K562 (cell line): ENCODE measurements around the gene AFDN. TPM values are rescaled to one million over a fixed set of nuclear protein-coding genes. Genes with fewer than 3 reads are reported as not detected.

ENCODE experiments used
- ARID3A ChIP-seq: IDR thresholded peaks from 2 replicates; pipeline ENCODE4 v1.6.1; 2012; ENCODE audit warnings: low read depth, low read length, improper control_type of control experiment, borderline replicate concordance
- ATF1 ChIP-seq, 2 experiments: fragments of 450-650 bp in 1 of 2; IDR thresholded peaks; 2 replicates each; pipeline ENCODE4 v1.6.1; 2016; ENCODE audit warnings: missing compliant biosample characterization in 1 of 2, missing genetic modification characterization in 1 of 2
- ELF2 ChIP-seq: fragments of 250-450 bp; sonication (Bioruptor Pico); IDR thresholded peaks from 2 replicates; pipeline ENCODE4 v1.5.0; 2021; ENCODE audit warnings: mild to moderate bottlenecking
- FUS ChIP-seq: fragments of 200-400 bp; formaldehyde crosslinking; optimal IDR thresholded peaks from 2 replicates; pipeline ENCODE3; 2017; ENCODE audit warnings: low read depth, low read length
- HDAC2 ChIP-seq: fragments of 450-650 bp; IDR thresholded peaks from 2 replicates; pipeline ENCODE4 v1.6.1; 2016; ENCODE audit warnings: mild to moderate bottlenecking
- HMBOX1 ChIP-seq: sonication (generic); IDR thresholded peaks from 2 replicates; pipeline ENCODE4 v1.6.1; 2016
- JUNB ChIP-seq: fragments of 450-650 bp; formaldehyde crosslinking; conservative IDR thresholded peaks from 2 replicates; pipeline ENCODE4 v1.4.0; 2020; ENCODE audit warnings: mild to moderate bottlenecking
- LCOR ChIP-seq: sonication (generic); formaldehyde crosslinking; IDR thresholded peaks from 2 replicates; pipeline ENCODE4 v1.8.0; 2022; ENCODE audit warnings: mild to moderate bottlenecking, missing genetic modification reagents
- MEF2A ChIP-seq: IDR thresholded peaks from 2 replicates; pipeline ENCODE4 v1.6.1; 2011; ENCODE audit warnings: low read depth, mild to moderate bottlenecking, low read length, moderate library complexity; ENCODE audit not compliant: control insufficient read depth
- NCOA1 ChIP-seq: fragments of 450-650 bp; IDR thresholded peaks from 2 replicates; pipeline ENCODE4 v1.6.1; 2016; ENCODE audit warnings: low read depth
- NFATC3 ChIP-seq: fragments of 450-650 bp; IDR thresholded peaks from 2 replicates; pipeline ENCODE4 v1.6.1; 2017; ENCODE audit warnings: mild to moderate bottlenecking
- NFE2 ChIP-seq: IDR thresholded peaks from 2 replicates; pipeline ENCODE4 v1.6.1; 2014; ENCODE audit warnings: antibody characterized with exemption, low read depth
- NR2C2 ChIP-seq, 2 experiments: fragments of 200-800 bp in 1 of 2; sonication (Bioruptor generic) in 1 of 2; sonication (generic) in 1 of 2; formaldehyde crosslinking in 1 of 2; IDR thresholded peaks; 2 replicates each; pipeline versions ENCODE4 v1.6.1 to v1.8.0; 2016 to 2022; ENCODE audit warnings: mild to moderate bottlenecking in 1 of 2, missing compliant biosample characterization in 1 of 2, missing genetic modification characterization in 1 of 2, missing genetic modification reagents in 1 of 2
- NRF1 ChIP-seq, 2 experiments: fragments of 450-650 bp; IDR thresholded peaks in 1 of 2; conservative IDR thresholded peaks in 1 of 2; 2 replicates each; pipeline ENCODE4 v1.6.1; 2014; ENCODE audit warnings: mild to moderate bottlenecking in 2 of 2
- PCBP2 ChIP-seq: fragments of 200-400 bp; formaldehyde crosslinking; IDR thresholded peaks from 2 replicates; pipeline ENCODE4 v1.6.1; 2018; ENCODE audit warnings: low read length, low read depth, mild to moderate bottlenecking, moderate library complexity; ENCODE audit not compliant: poor library complexity, severe bottlenecking
- RBFOX2 ChIP-seq: fragments of 200-400 bp; formaldehyde crosslinking; IDR thresholded peaks from 2 replicates; pipeline ENCODE4 v1.6.1; 2017; ENCODE audit warnings: low read depth, mild to moderate bottlenecking, low read length, moderate library complexity
- RBM39 ChIP-seq: fragments of 200-400 bp; formaldehyde crosslinking; optimal IDR thresholded peaks from 2 replicates; pipeline ENCODE3; 2018; ENCODE audit warnings: low read depth, low read length
- RCOR1 ChIP-seq, 2 experiments: IDR thresholded peaks; 2 replicates each; pipeline ENCODE4 v1.6.1; 2012; ENCODE audit warnings: low read depth in 2 of 2, low read length in 2 of 2, borderline replicate concordance in 1 of 2, improper control_type of control experiment in 1 of 2
- SMAD3 ChIP-seq: fragments of 450-650 bp; formaldehyde crosslinking; conservative IDR thresholded peaks from 2 replicates; pipeline ENCODE4 v1.4.0; 2020; ENCODE audit warnings: mild to moderate bottlenecking
- SPI1 ChIP-seq: IDR thresholded peaks from 2 replicates; pipeline ENCODE4 v1.6.1; 2011; ENCODE audit warnings: low read depth, low read length, control low read depth, borderline replicate concordance
- STAT5A ChIP-seq: IDR thresholded peaks from 2 replicates; pipeline ENCODE4 v1.6.1; 2012; ENCODE audit warnings: low read length, inconsistent platforms, borderline replicate concordance
- TAF9B ChIP-seq: fragments of 450-650 bp; IDR thresholded peaks from 2 replicates; pipeline ENCODE4 v1.6.1; 2018; ENCODE audit warnings: mild to moderate bottlenecking; ENCODE audit not compliant: partially characterized antibody
- ZFX ChIP-seq: sonication (generic); formaldehyde crosslinking; IDR thresholded peaks from 2 replicates; pipeline ENCODE4 v1.8.0; 2022; ENCODE audit warnings: mild to moderate bottlenecking, missing genetic modification reagents, moderate library complexity
- ZNF316 ChIP-seq: fragments of 450-650 bp; IDR thresholded peaks from 2 replicates; pipeline ENCODE4 v1.6.1; 2016
- ZNF347 ChIP-seq: fragments of 450-650 bp; formaldehyde crosslinking; IDR thresholded peaks from 2 replicates; pipeline ENCODE4 v1.4.0; 2020; ENCODE audit warnings: low read depth, mild to moderate bottlenecking, moderate library complexity
- ZNF449 ChIP-seq: fragments of 250-450 bp; sonication (Bioruptor Pico); IDR thresholded peaks from 2 replicates; pipeline ENCODE4 v1.8.0; 2022; ENCODE audit warnings: moderate library complexity, mild to moderate bottlenecking, inconsistent platforms
- polyA plus RNA-seq, 8 experiments: library from polyadenylated mRNA; depleted of rRNA in 4 of 8; stranded (reverse) in 5 of 8; unstranded in 3 of 8; fragments of >200 nt; fragmentation: Nextera tagmentation in 2 of 8; fragmentation: Illumina TruSeq in 1 of 8; extraction: Ambion mirVana in 2 of 8; extraction: Trizol in 1 of 8; gene quantifications; 2 replicates each; pipeline versions ENCODE4 v1.2.1 to v1.2.3, GENCODE V29; 2011 to 2014; ENCODE audit warnings: inconsistent platforms in 1 of 8, missing spikeins in 1 of 8
- total RNA-seq, 7 experiments: library from RNA; depleted of rRNA in 6 of 7; stranded (reverse); fragments of >200 nt in 6 of 7; fragmentation: Illumina TruSeq in 2 of 7; extraction: Trizol in 2 of 7; gene quantifications; 2 replicates each; pipeline versions ENCODE4 v1.2.1 to v1.2.3, GENCODE V29; 2011 to 2021; ENCODE audit warnings: low replicate concordance in 1 of 7

The AFDN gene
- total and polyA plus RNA-seq, 9 of the 15 experiments (the other 6 are each of a cell fraction or from before 2014, with no cell fraction given), result 7.2 to 129 (median 105) TPM

GRCh38 chr6:167855825-167856425 is 29.2 kb downstream of the AFDN start (continued):
- peak; percentile 29; the same call in 1 of the 2 replicates for TF ChIP-seq RBFOX2
- TF ChIP-seq TAF9B, result peak; percentile 72
- TF ChIP-seq SPI1, result no peak
- no peak for TF ChIP-seq ZNF449
- peak; percentile 27; the same call in 1 of the 2 replicates for TF ChIP-seq NR2C2 (CRISPR knock-in tag; IDR thresholded peaks at IDR 0.05)
- TF ChIP-seq NR2C2 (tag; IDR thresholded peaks at IDR 0.05), result peak; percentile 49; the same call in 1 of the 2 replicates
- TF ChIP-seq NCOA1, result peak; percentile 75; the same call in 1 of the 2 replicates
- TF ChIP-seq HDAC2, result peak; percentile 73; the same call in 1 of the 2 replicates
- 0 out of 2 replicates have a peak, but pooled peaks have one; percentile 11 for TF ChIP-seq JUNB
- TF ChIP-seq HMBOX1, result peak; percentile 98
- no peak for TF ChIP-seq ZFX (CRISPR knock-in tag)
- TF ChIP-seq STAT5A, result peak; percentile 42; the same call in 1 of the 2 replicates
- peak; percentile 95 for TF ChIP-seq ARID3A
- 0 out of 2 replicates have a peak, but pooled peaks have one; percentile 16 for TF ChIP-seq ZNF347 (CRISPR knock-in tag)
- TF ChIP-seq ZNF316, result peak; percentile 58; the same call in 1 of the 2 replicates
- TF ChIP-seq RBM39, result no peak
- TF ChIP-seq SMAD3, result 0 out of 2 replicates have a peak, but pooled peaks have one; percentile 35
- TF ChIP-seq ATF1 (CRISPR knock-in tag; IDR thresholded peaks at IDR 0.05), result no peak
- TF ChIP-seq ATF1 (tag; IDR thresholded peaks at IDR 0.05), result peak; percentile 85
- TF ChIP-seq MEF2A, result peak; percentile 93
- peak; percentile 55 to 92; a peak in 3 of 4 replicates for TF ChIP-seq RCOR1 (IDR thresholded peaks at IDR 0.05; ENCODE audit: borderline replicate concordance in 1 of 2, low read depth in 2 of 2, low read length in 2 of 2)
- TF ChIP-seq NFE2, result peak; percentile 76; the same call in 1 of the 2 replicates
- TF ChIP-seq ELF2 (CRISPR knock-in tag), result no peak
- no peak for TF ChIP-seq FUS
- TF ChIP-seq NFATC3, result peak; percentile 93
- no peak for TF ChIP-seq PCBP2
- TF ChIP-seq LCOR (CRISPR knock-in tag), result peak; percentile 84
- peak; percentile 26 to 43; a peak in 3 of 4 replicates for TF ChIP-seq NRF1 (conservative IDR thresholded peaks at IDR 0.05 in 1 of 2, IDR thresholded peaks at IDR 0.05 in 1 of 2)
